Islet of Langerhans (tissue), 1 donor: ENCODE measurements around the gene DENND1A.
"Not testable (repeated sequence)": the region's sequence is repeated elsewhere in the genome, so short reads cannot be mapped to it uniquely, and the experiment has no call there.

Source experiments
- FAIRE-seq: peaks from one replicate; lab custom pipeline; 2011; peaks lifted over from hg19 to GRCh38; lab: Jason Lieb, UNC

The DENND1A gene

GRCh38 chr9:123946101-123946821, 16.3 kb upstream of the DENND1A start:
- no peak for FAIRE-seq

GRCh38 chr9:123945532-123945931, 15.6 kb upstream of the DENND1A start:
- no peak for FAIRE-seq

- FAIRE-seq: not testable (repeated sequence)
Measured at GRCh38 chr9:123944464-123944863, 14.5 kb upstream of the DENND1A start.

GRCh38 chr9:123943671-123944070, 13.7 kb upstream of the DENND1A start:
- no peak for FAIRE-seq

- no peak for FAIRE-seq
Measured at GRCh38 chr9:123942542-123942941, 12.6 kb upstream of the DENND1A start.

- FAIRE-seq: no peak
Measured at GRCh38 chr9:123941524-123942070, 11.7 kb upstream of the DENND1A start.

- no peak for FAIRE-seq
Measured at GRCh38 chr9:123940721-123941523, 11.0 kb upstream of the DENND1A start.

- no peak for FAIRE-seq
Measured at GRCh38 chr9:123938401-123938800, 8.5 kb upstream of the DENND1A start.

GRCh38 chr9:123936575-123936974, 6.6 kb upstream of the DENND1A start:
- not testable (repeated sequence) for FAIRE-seq

GRCh38 chr9:123933440-123934212, 3.7 kb upstream of the DENND1A start:
- no peak for FAIRE-seq

- FAIRE-seq: no peak
Measured at GRCh38 chr9:123929177-123929869, 603 bp downstream of the DENND1A start.

GRCh38 chr9:123928533-123929176, 1.3 kb downstream of the DENND1A start:
- no peak for FAIRE-seq

GRCh38 chr9:123927625-123928532, 2.0 kb downstream of the DENND1A start:
- no peak for FAIRE-seq

- no peak for FAIRE-seq
Measured at GRCh38 chr9:123926941-123927340, 3.0 kb downstream of the DENND1A start.

GRCh38 chr9:123925819-123926218, 4.1 kb downstream of the DENND1A start:
- FAIRE-seq: no peak

GRCh38 chr9:123925161-123925560, 4.8 kb downstream of the DENND1A start:
- FAIRE-seq: no peak

- no peak for FAIRE-seq
Measured at GRCh38 chr9:123924727-123925126, 5.2 kb downstream of the DENND1A start.

GRCh38 chr9:123923884-123924283, 6.0 kb downstream of the DENND1A start:
- FAIRE-seq: no peak

- no peak for FAIRE-seq
Measured at GRCh38 chr9:123923377-123923776, 6.5 kb downstream of the DENND1A start.

GRCh38 chr9:123922911-123923310, 7.0 kb downstream of the DENND1A start:
- no peak for FAIRE-seq
